Pancreas (tissue), 10 donors: ENCODE results near the gene NCAPD3. TPM values are rescaled to one million over a fixed set of nuclear protein-coding genes. Genes with fewer than 3 reads are reported as not detected.

Experiments used
- ATAC-seq, 4 donors: fragments of 200-7000 bp; cut with Tn5 transposase; one replicate each; pipeline versions ENCODE4 v1.8.0 to v1.9.1; 2020; ENCODE audit warnings: mild to moderate bottlenecking in 4 of 4, moderate library complexity in 4 of 4
- DNase-seq, 6 donors: peaks; one replicate each; pipeline ENCODE4 v3.0.0-alpha.2; 2020
- FAIRE-seq: peaks from 2 replicates; lab custom pipeline; 2012; peaks lifted over from hg19 to GRCh38; lab: Jason Lieb, UNC
- H3K27ac ChIP-seq, 4 donors: fragments of 200-600 bp; sonication (generic); 1 replicate in 3 of 4; 2 replicates in 1 of 4; pipeline versions ENCODE4 v1.5.0 to v1.8.0; 2020
- H3K27me3 ChIP-seq, 4 donors: fragments of 200-600 bp; one replicate each; pipeline ENCODE4 v1.8.0; 2021
- H3K36me3 ChIP-seq, 3 donors: fragments of 200-600 bp; sonication (generic) in 1 of 3; one replicate each; pipeline versions ENCODE4 v1.5.0 to v1.8.0; 2020 to 2021
- H3K4me1 ChIP-seq, 3 donors: fragments of 200-600 bp; one replicate each; pipeline ENCODE4 v1.8.0; 2021
- H3K4me3 ChIP-seq, 4 donors: fragments of 200-600 bp; sonication (generic) in 2 of 4; one replicate each; pipeline versions ENCODE4 v1.5.0 to v1.8.0; 2020 to 2021
- H3K9me3 ChIP-seq, 4 donors: fragments of 200-600 bp; one replicate each; pipeline ENCODE4 v1.8.0; 2021
- CTCF ChIP-seq, 4 donors: fragments of 200-600 bp; sonication (generic) in 3 of 4; IDR thresholded peaks; one replicate each; pipeline versions ENCODE4 v1.5.0 to v1.8.0; 2021; ENCODE audit warnings: antibody characterized with exemption in 4 of 4
- WGBS, 2 donors: extraction: QIAGEN DNeasy Blood & Tissue Kit; methylation state at CpG; one replicate each; pipeline ENCODE4 v1.1.7; 2013; 5-methylcytosine and 5-hydroxymethylcytosine counted together
- intact Hi-C, 3 donors: fragments of 100-400 bp; cut with DNase I; formaldehyde crosslinking; loops; one replicate each; pipeline versions ENCODE4 v1.11.1 to v1.14.2; 2022
- polyA plus RNA-seq, 2 donors: library from polyadenylated mRNA; stranded (reverse); fragments of 200-250 nt; gene quantifications; one replicate each; pipeline ENCODE4 v1.2.3, GENCODE V29; 2013
- total RNA-seq, 6 donors: library from RNA; stranded (reverse); fragmentation: NEBNext Ultra II Directional in 4 of 6; extraction: Animal tissue kit (Norgen Biotek cat#: 25700) in 4 of 6; gene quantifications; one replicate each; pipeline versions ENCODE4 v1.2.1 to v1.2.4, GENCODE V29; 2021 to 2023
- donor health status: healthy with polysubstance abuse.
- donor health status: DM: no; HTN: no; CAD: no; lungs with moderate emphysema.
- donor health status: DM: no; HTN: no; CAD: no.
- donor health status: control.
- donor health status: control.
- donor health status: Bipolar disorder and iron deficiency.
- donor health status: DM: yes; HTN: yes; CAD: no.
- donor health status: DM: no; HTN: no; CAD: no.
- donor health status: DM: no; HTN: no; CAD: no.
- donor health status: DM: yes; HTN: yes; CAD: no.

Gene NCAPD3
- total and polyA plus RNA-seq, 8 donors = 4.5 to 9.5 (median 6.2) TPM

- intact Hi-C loops = no loop called here
- no peak overlapping the region for H3K27ac ChIP-seq
- H3K27me3 ChIP-seq = no peaks in the 10 kb centered on the region
- 95 to 98% methylated on average over 11 of the region's 11 CpGs for WGBS, 2 donors
- ATAC-seq (no peak), DNase-seq (no peak), FAIRE-seq (no peak)
- H3K4me1 ChIP-seq = no peaks in the 10 kb centered on the region
- no peak for TF ChIP-seq CTCF (IDR thresholded peaks at IDR 0.05)
- H3K36me3 ChIP-seq = peaks cover 0 to 15% (median 13%) of the 10 kb centered on the region in 3 donors
- no peak overlapping the region for H3K4me3 ChIP-seq
- no peaks in the 10 kb centered on the region for H3K9me3 ChIP-seq
These were observed 59.0 kb downstream of the NCAPD3 start for GRCh38 chr11:134164490-134165370.

GRCh38 chr11:134159652-134160051, 64.1 kb downstream of the NCAPD3 start:
- Histone ChIP-seq H3K27ac (no peak overlapping the region), H3K4me1 (no peaks in the 10 kb centered on the region), H3K9me3 (no peaks in the 10 kb centered on the region), H3K27me3 (no peaks in the 10 kb centered on the region), H3K36me3 (peaks cover 6 to 24% (median 6%) of the 10 kb centered on the region in 3 donors), H3K4me3 (no peak overlapping the region)
- DNase-seq (no peak), ATAC-seq (no peak), FAIRE-seq (no peak)
- WGBS, 2 donors = 91 to 92% methylated on average over 9 of the region's 9 CpGs
- no peak for TF ChIP-seq CTCF (IDR thresholded peaks at IDR 0.05)
- intact Hi-C loops = no loop called here

- Histone ChIP-seq H3K27ac (no peak overlapping the region), H3K4me3 (no peak overlapping the region), H3K4me1 (no peaks in the 10 kb centered on the region), H3K9me3 (no peaks in the 10 kb centered on the region), H3K27me3 (no peaks in the 10 kb centered on the region), H3K36me3 (peaks cover 6 to 24% (median 6%) of the 10 kb centered on the region in 3 donors)
- intact Hi-C loops = no loop called here
- no peak for TF ChIP-seq CTCF (IDR thresholded peaks at IDR 0.05)
- 94 to 98% methylated on average over 9 of the region's 9 CpGs for WGBS, 2 donors
- no peak for DNase-seq
- FAIRE-seq = no peak
- no peak for ATAC-seq
These were observed 65.7 kb downstream of the NCAPD3 start for GRCh38 chr11:134158023-134158422.

- DNase-seq (no peak), FAIRE-seq (no peak), ATAC-seq (no peak)
- Histone ChIP-seq H3K4me1 (no peaks in the 10 kb centered on the region), H3K4me3 (no peak overlapping the region), H3K36me3 (peaks cover 6 to 24% (median 6%) of the 10 kb centered on the region in 3 donors), H3K9me3 (no peaks in the 10 kb centered on the region), H3K27ac (no peak overlapping the region), H3K27me3 (no peaks in the 10 kb centered on the region)
- TF ChIP-seq CTCF (IDR thresholded peaks at IDR 0.05) = no peak
- 63 to 64% methylated on average over 4 of the region's 4 CpGs for WGBS, 2 donors
- intact Hi-C loops = no loop called here
These were observed 66.3 kb downstream of the NCAPD3 start for GRCh38 chr11:134157451-134157850.
